NCI-H1105 treated with DMSO at 0.1 percent for 48 hours (cell line): Measurements from ENCODE around the gene DGKH.
A peak's percentile ranks its signal among the peaks of the same experiment; 100 is the strongest.

Experiments
- DNase-seq: peaks from one replicate; lab custom pipeline; 2025; lab: John Stamatoyannopoulos, UW

The DGKH gene

DNA sequence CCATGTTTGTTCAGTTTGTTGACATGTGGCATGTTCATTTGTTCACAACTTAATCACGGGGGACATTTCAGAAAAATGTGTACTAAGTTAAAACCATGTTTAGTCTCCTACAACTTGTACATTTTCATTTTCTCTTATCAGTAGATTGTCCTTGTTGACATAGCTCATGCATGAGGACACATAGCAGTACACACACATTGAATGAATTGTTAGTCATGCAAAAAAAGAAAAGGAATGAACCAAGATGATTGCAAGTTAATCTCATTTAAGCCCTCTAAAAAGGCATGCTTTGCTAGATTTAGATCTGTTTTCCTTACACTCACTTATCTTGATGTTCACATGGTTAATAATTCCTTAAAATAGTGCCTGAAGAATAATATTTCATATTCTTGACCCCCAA is 185.3 kb downstream of the DGKH start:
- no peak for DNase-seq

DNA sequence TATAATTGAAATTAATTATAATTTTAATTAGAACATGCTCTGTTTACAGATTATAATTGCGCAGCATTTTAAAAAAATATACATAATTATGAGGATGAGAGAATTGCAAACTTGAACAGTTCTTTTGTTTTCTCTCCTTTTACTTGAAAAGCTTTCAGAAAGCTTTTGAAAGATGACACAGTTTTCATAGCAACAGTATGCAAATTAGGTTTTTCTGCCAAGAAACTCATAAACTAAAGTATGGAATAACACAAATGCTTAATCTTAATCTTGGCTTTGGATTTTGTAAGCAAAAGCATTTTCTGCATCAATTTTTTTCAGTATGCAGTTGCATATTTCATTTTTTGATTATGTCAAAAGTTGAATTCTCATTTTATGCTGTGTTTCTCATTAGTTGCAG is 190.7 kb downstream of the DGKH start:
- no peak for DNase-seq

DNA sequence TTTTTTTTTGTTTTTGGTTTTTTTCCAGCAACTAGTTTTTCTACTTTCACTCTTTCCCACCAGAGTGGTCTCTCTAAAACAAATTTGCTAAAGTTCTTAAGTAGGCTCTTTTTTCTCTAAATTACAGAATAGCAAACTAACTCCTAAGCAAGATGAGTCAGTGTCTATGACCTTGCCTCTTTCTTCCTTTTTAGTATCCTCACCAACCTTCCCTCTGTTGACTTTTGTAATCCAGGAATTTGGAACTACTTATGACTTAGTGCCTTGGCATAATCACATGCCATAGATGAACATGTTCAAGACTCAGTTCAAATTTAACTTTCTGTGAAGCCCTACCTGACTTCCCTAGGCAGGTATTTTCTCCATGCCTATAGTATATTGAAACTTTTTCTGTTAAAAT is 191.2 kb downstream of the DGKH start:
- no peak for DNase-seq

DNA sequence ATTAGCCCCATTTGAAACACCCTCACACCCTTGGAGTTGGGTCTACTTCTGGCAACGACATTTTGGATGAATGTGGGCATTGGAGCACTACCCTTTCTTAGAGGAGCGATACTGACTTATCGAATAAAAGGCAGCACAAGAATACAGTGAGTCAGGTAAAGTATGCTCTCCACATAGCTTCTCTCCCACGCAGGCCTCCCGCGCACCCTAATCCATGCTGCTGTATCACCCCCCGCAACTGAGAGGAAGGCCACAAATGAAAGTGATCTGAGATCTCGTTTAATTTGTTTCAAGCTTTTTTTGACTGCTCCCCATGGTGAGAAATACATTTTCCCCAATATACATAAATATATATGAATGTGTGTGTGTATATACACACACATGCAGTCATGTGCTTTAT is 198.1 kb downstream of the DGKH start:
- no peak for DNase-seq

DNA sequence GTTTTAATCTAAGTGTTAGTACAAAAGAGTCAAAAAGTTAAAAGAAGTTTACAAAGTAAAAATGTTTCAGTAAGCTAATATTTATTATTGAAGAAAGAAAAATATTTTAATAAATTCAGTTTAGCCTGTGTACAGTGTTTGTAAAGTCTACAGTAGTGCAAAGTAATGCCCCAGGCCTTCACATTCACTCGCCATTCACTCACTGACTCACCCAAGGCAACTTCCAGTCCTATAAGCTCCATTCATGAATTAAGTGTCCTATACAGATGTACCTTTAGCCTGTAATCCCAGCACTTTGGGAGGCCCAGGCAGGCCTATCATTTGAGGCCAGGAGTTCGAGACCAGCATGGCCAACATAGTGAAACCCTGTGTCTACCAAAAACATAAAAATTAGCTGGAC is 199.4 kb downstream of the DGKH start:
- DNase-seq: no peak

DNA sequence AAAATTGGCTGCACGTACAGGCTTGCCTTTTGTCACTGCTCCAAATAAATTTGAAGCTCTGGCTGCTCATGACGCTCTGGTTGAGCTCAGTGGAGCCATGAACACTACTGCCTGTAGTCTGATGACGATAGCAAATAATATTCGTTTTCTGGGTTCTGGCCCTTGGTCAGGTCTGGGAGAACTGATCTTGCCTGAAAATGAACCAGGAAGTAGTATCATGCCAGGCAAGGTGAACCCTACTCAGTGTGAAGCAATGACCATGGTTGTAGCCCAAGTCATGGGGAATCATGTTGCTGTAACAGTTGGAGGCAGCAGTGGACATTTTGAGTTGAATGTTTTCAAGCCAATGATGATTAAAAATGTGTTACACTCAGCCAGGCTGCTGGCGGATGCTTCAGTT is 207.4 kb downstream of the DGKH start:
- peak; percentile 21 for DNase-seq

DNA sequence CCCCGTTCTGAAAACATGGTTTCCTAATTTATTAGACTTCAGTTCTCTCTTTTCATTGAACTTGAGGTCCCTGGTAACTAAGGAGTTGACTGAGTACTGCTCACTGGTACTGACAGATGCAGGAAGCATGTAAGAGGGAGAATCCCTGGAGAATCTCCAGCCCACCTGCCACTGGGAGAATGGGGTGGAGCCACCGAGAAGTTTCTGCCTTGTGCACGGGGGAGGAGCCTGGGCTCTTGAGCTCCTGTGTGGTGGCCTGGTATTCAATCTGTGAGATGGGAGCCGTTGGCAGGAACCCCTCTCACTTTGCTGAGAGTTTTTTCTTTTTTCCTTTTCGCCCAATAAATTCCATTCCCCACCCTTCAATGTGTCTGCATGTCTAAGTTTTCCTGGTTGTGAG is 210.3 kb downstream of the DGKH start:
- DNase-seq: no peak

DNA sequence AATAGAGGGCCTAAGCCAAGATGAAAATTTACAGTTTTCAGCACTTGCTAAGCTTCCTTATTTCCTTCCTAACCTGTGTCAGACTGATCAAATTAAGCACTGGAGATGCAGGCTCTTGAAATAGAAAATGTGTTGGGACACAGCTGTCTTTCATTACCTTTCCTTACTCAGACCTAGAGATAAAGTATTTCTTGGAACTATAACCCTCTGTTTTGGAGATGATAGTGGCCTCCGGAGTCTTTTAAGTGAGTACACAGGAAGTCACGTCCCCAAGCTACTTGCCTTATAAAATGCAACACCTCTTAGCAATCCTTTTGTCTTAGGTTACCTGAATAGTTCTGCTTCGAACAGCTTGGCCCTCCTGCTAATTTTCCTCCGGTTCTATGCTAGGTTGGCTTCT is 211.1 kb downstream of the DGKH start:
- no peak for DNase-seq

DNA sequence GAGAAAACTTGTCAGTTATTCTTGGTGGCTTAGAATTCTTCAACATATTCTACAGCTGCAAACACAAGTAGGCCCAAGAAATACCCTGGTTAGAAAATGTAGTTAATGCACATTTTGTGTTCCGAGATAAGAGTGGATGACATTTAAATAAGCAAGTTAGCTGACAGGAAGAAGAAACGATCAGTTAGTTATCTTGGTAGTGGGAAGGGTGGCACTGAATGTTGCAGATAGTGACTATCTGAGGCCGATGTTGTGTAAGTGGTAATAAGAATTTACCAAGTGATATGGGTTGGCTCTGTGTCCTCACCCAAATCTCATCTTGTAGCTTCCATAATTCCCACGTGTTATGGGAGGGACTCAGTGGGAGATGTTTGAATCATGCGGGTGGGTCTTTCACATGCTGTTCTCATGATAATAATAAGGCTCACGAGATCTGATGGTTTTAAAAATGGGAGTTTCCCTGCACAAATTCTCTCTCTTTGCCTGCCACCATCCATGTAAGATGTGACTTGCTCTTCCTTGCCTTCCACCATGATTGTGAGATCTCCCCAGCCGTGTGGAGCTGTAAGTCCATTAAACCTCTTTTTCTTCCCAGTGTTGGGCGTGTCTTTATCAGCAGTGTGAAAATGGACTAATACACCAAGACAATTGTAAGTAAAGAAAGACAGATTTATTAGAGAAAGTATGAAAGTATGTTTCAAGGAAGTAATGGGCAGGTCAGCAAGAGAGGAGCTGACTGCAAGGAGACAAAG is 212.6 kb downstream of the DGKH start:
- DNase-seq: no peak

DNA sequence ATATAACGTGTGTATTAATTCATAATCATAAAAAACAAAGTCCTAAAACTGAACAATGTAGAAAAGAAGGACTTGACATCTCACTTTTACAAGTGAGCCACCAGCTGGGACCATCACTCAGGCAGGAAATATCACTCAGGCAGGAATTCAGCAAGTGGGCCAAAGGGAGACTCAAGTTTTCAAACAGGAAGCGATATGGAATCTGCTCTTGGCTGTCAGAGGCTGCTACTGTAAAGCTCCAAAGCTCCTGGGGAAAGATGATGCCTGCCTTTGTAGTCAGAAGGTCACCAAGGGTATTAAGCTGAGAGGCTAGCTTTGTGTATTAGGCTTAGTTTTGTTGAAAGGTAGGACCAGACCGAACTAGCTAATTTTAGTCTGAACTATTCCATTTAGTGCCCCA is 218.0 kb downstream of the DGKH start:
- no peak for DNase-seq

DNA sequence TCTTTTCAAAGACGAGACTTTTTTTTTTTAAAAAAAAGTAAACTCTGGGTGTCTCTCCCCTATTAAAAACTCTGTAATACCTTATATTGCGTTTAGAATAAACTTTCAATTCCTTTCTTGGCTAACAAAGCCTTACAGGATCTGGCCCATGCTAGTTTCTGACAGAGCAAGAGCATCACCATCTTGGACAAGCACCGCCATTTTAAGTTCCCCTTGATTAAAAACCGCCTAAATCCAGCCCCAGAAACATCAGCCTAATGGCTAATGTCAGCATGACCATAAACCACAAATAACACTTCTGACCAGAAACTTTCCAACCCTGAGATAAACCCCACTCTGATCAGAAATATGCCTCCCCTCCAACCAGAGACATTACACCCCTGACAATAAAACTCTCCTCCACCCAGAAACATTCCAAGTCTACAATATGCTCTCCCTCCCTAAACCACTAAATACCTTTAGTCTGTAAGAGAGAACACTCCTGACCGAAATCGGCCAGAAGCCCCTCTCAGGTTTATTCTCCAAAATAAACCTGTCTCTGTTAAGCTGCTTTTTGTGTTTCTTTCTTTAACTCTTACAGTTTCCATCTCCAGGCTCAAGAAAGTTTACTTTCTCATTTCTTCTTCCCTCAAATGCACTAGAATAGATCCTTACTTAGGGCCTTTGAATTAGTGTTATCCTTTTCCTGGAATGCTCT is 221.9 kb downstream of the DGKH start:
- DNase-seq: no peak

DNA sequence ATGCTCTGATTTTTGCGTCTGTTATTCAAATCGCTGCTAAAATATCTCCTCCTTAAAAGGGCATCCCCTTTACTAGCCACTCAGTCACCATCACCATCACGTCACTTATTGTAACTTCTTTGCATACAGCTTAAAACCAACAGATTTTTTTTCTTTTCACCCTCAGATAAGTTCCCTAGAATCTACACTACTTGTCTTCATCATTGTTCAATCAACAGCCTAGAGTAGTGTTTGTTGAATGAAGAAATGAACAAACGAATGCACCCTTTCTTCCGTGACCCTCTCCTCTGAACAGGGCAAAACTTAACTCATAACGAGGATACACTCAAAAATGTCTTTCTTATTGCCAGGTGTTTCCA is 222.4 kb downstream of the DGKH start:
- no peak for DNase-seq

DNA sequence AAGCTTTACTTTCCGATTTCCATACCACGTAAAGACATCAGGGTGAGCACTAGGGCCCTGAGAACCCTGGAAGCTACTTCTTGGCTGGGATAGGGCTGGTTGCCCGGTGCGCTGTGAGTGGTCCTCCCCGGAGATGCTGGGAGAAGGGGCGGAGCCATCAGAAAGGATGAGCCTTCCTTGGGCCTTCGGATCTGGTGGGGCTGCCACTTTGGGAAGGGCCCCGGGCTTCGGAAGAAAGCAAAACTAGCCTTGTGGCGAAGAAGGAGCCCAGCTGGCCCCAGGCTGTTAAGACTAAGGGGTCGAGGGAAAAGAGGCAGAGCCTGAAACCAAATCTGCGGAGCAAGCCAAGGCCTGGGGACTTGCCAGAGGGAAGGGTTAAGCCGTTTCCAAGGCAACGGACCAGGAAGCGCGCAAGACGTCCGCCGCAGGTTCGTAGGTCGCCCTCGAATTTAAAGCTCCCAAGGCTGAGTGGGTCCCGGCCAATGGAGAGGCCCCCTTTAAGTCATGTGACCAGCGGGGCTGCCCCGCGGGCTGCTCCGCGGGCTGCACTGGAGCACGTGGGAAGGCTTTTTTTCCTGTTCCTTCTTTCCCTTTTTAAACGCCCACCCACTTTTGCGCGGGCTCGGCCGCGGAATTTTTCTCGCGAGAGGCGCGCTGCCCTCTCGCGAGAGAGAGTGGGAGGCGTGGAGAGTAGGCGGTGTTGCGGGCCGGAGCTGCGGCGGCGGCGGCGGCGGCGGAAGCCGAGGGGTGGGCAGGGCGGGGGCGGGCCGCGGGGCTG is 223.1 kb downstream of the DGKH start:
- peak; percentile 91 for DNase-seq

DNA sequence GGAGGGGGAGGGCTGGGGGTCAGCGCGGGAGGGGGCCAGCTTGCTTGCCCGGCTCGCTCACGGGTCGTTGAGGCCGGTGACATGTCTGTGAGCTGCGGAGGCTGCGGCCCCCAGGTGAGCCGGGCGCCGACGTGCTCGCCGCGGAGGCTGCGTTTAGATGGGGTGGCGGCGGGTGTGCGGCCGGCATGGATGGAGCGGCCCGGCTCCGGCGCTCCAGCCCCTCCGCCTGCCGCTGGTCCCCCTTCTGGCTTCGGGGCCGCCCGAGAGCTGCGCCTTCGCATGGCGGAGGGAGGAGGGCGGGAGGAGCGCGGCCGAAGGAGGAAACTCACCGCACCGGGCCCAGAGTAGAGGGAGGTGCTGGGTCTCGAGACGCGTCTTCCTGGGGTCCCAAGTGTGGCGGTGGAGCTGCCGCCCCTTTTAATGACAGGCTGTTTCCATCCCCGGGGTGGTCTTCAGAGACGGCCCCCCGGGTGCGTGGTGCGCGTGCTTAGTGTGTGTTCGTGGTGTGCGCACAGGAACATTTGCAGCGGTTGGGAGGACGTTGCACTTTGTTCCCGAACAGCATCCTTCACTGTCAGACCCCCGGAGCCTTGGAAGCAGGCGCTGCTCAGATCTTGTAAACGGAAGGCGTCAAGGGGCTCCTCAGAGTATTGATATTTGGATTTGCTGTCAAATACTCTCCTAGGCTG is 223.8 kb downstream of the DGKH start, which contains the start of gene AKAP11:
Gene AKAP11 (plus strand): TSS at position 38 of the 689 bp plus-strand sequence. CDS start 14,197 bp downstream, outside the sequence.
- DNase-seq: peak; percentile 53

DNA sequence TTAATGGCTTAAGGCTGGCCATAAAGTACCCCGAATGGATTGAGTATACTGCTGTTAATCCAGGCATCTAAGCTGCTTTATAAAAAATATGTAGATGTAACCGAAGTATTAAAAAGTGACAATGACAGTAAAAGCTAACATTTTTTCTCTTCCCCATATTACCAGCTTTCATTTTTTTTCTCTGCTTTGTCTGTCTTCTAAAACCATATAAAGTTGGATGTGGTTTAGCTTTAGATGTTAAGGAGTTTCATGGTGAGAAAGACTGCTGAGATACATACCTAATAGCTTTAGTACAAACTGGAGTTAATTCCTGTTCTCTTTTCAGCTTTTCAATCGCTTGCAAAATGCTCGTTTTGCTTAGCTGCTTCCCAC is 224.3 kb downstream of the DGKH start:
- no peak for DNase-seq

DNA sequence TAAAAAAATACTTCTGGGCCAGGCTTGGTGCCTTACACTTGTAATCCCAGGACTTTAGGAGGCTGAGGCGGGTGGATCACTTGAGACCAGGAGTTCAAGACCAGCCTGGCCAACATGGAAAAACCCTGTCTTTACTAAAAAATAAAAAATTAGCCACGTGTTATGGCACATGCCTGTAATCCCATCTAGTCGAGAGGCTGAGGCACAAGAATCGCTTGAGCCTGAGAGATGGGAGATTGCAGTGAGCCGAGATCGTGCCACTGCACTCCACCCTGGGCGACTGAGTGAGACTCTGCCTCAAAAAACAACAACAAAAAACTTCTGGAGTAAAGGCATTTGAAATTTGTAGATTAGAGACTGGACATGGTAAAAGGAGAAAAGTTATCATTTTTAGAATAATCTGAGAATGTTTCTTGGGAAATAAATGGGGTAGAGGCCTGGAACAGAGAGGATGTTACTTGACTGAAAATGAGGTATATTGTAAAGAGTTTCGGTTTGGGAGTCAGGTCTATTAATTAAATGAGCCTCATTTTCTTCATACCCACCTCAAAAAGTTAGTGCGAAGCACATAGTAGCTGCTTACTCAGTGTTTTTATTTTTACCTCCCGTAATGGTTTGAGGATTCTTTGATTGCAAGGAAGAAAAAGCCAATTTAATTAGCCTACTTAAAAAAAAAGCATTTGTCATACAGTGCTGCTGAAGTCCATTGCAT is 226.1 kb downstream of the DGKH start:
- no peak for DNase-seq

DNA sequence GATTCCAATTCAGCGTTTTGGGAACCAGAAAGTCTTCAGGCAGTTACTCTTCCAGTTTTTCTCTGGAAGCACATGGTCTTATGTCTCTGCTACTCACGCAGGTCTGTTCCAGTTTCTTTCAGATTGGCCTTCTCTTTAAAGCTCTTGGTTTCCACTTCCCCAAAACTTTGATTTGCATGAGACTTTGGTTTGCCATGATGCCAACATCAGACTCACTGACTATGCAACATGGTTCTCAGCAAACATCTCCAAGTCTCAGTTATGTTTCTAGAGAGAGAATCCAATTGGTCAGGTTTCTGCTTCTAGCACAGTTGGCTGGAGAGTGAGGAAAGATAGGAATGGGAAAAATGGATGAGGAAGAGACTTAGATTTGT is 226.6 kb downstream of the DGKH start:
- DNase-seq: no peak

DNA sequence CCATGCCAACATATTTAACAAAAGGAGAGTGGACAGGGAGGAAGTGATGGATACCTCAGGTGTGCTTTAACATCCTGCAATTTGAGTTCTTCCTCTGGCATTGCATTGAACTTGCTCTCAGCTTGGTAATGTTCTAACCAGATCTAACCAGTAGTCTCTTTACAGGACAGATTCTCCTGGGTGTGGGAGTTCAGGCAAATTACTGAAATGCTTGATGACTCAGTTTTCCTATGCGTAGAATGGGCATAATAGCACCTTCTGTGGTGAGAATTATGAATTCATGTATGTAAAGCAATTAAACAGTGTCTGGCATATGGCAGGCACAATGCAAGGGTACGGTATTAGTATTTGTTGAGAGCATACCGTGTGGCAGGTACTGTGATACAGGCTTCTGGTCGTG is 227.1 kb downstream of the DGKH start:
- DNase-seq: no peak

DNA sequence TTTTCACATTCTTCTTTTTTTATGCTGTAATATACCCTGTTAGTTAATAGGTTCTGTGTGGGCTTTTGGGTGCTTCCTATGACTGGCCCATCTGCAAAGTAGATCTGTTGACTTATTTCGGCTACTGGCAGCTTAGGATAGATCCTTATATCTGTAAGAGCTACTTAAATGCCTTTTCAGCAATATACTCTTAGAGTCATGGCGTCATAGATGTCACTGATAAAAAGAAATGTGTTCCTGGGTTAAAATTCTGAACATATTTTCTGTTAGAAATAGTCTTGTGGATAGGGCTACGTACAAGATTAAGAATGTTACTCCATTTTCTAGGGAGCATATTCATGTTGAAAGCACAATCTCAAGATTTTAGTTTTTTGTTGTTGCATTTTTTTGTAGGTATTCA is 228.2 kb downstream of the DGKH start:
- DNase-seq: no peak

DNA sequence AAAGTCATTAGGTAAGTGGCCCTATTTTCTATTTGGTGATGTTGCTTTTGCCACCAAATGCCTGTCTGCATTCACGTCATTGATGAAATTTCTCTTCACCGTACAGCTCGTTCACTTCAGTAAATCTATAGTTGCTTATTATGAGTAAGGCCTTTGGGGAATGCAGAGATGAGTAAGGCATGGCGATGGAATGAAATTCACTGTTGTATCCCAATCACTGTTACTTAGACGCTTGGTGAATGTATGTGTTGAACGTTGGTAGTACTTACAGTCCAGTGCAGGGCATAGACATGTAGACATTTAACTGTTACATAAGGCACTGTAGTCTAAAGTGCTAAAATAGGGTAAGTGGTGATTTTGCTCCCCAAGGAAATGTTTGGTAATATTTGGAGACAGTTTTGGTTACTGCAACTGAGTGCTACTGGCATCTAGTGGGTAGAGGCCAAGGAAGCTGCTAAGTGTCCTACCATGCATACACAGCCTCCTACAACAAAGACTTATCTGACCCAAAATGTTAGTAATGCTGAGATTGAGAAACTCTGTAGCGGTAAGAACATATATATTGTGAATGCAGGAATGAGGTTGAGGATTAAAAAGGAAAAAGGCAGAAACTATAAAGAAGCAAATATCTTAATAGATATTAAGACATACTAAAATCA is 229.3 kb downstream of the DGKH start:
- DNase-seq: no peak

DNA sequence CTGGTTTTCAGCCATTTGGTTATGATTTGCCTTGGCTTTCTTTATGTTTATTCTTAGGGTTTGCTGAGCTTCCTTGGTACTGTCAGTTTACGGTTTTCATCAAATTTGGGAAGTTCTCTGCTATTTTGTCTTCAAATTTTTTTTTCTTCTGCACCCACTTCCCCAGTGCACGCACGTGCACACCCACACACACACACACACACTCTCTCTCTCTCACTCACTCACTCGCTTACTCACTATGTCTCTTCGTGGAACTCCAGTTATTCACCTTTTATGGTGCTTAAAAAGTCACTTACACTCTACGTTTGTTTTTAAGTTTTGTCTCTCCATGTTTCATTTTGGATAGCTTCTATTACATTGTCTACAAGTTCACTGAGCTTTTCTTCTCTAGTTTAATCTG is 230.6 kb downstream of the DGKH start:
- no peak for DNase-seq
